Putamen (tissue), 1 donor: ENCODE data around the gene TAS1R1.
"Not testable (repeated sequence)": the region's sequence is repeated elsewhere in the genome, so short reads cannot be mapped to it uniquely, and the experiment has no call there.

Experiments
- DNase-seq: peaks from one replicate; pipeline ENCODE4 v3.0.0-alpha.2; 2016; ENCODE audit warnings: low spot score

The TAS1R1 gene

DNA sequence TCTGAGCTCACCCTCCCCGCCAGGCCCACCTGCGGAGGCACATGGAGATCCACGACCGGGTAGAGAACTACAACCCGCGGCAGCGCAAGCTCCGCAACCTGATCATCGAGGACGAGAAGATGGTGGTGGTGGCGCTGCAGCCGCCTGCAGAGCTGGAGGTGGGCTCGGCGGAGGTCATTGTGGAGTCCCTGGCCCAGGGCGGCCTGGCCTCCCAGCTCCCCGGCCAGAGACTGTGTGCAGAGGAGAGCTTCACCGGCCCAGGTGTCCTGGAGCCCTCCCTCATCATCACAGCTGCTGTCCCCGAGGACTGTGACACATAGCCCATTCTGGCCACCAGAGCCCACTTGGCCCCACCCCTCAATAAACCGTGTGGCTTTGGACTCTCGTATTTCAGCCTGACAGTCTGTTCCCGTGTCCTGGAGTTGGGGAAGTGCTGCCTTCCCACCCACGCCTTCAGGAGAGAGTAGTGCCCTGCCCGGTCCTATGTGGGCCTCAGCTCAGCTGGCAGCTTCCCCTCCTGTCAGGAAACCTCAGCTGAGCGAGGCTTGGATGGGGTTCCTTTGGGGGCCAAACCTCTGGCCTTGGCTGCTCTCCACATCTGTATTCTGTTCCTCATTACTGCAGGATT lies 33.9 kb downstream of the TAS1R1 start:
- DNase-seq, result no peak

DNA sequence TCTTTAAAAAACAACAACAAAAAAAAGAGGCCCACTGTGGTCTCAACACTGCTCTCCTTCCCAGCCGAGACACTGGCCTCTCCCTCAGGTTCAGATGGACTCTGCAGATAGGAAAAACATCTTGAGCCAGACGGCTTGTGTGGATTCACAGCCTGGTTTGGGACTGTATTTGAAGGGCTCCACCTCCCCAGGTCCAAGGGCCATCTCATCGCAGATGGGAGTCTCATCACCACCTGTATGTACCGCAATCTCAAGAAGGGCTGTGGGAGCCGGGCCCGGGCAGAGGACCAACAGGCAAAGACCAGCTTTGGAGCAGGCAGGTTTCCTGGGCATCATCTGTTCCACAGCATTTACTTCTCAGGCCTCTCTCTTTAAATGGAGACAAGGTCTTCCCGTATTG lies 34.9 kb downstream of the TAS1R1 start:
- DNase-seq, result no peak

DNA sequence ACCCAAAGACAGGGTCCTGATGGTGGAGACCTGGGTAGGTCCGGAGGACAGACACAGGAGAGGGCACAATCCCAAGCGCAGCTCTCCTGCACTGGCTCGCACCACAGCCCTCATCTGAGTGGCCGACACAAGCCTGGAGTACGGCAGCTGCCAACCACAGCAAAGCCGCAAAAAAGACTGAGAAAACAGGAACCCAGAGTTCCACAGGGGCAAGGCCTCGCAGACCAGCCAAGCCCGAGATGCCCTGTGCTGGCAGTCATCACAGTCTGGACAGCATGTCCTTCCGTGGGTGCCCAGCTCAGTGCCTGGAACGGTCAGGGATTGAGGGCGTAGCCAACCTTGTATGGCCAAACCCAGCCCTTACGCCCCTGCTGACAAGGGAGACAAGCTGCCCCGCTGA lies 36.1 kb downstream of the TAS1R1 start:
- DNase-seq, result no peak

DNA sequence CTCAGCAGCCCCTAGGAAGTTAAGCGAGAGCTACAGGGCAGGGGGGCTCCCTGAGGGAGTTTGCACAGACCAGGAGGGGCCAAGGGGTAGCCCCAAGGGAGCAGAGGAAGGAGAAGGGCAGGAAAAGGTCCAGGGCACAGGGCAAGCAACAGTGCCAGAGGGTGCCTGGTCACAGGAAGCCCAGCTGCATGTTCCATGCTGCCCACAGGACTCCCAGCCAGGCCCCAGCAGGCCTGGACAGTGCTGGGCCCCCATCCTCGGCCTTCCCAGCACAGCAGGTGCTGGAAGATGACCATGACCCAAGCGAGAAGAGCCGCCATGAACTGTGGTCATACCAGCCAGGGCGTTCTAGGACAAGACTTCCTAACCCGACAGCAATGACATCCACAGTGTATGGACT lies 36.5 kb downstream of the TAS1R1 start:
- no peak for DNase-seq

DNA sequence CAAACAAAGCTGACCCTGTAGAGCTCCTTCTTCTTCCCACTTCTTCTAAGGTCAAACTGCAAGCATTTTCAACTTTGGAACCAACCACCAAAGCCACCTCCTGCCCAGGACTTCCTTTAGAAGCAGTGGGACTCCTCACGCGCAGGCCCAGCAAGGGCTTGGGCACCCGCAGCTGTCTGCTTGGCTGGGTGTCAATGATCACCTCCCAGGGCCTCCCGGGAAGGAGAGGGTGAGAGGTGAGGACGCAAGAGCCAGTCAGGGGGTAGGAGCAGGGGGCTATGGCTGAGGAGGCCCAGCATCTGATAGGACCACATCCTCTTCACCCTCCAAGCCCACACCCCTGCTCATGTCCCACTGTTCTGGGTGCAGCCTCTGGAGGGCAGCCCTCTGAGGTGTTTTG lies 37.3 kb downstream of the TAS1R1 start:
- no peak for DNase-seq

DNA sequence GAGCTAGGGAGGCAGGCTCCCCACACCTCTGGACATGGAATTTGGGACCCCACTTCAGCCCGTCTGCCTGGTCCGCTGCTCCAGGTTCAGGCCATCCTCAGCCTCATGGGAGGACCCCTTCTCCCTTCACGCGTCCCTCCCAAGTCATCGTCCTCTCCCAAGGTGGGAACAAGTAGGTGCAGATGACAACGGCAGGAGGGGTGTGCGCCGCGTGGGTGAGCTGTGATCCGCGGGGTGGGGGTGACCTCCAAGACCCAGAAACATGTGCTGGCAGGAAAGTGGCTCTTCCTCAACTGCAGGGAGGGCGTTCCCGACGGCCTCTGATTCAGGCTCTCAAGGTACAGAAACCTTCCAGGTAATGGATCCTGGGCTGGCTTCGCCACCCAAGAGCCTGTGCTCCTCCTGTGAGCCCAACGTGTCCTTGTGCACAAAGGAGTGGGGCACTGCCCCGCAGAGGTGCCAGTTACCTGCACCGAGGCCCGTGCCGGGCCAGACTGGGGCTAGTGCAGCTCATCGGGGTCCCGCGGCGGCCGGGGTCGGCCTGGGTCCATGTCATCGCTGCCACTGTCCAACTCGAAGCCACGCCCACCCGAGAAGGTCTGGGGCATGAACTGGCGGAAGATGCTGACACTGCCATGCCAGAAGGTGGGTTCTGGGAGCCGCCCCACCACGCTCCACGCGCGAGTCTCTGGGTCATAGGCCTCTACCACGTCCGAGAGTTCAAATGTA lies 37.9 kb downstream of the TAS1R1 start:
- no peak for DNase-seq

DNA sequence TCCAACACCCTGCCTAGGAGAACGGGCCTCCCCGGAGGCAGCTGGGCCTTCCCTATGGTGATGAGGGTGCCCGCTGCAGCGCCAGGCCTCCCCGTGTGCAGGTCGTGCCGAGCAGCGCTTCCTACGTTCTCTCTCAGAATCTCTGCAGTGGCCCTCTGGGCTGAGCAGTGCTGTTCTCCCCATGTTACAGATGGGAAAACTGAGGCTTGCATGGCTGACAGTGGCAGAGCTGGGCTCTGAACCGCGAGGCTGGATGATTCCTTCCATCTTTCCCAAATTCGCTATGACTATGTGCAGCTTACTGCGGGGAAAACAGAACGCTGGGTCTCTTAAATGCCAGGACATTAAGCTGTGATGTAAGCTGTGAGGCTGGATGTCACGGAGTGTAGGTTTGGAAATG lies 38.7 kb downstream of the TAS1R1 start:
- no peak for DNase-seq

DNA sequence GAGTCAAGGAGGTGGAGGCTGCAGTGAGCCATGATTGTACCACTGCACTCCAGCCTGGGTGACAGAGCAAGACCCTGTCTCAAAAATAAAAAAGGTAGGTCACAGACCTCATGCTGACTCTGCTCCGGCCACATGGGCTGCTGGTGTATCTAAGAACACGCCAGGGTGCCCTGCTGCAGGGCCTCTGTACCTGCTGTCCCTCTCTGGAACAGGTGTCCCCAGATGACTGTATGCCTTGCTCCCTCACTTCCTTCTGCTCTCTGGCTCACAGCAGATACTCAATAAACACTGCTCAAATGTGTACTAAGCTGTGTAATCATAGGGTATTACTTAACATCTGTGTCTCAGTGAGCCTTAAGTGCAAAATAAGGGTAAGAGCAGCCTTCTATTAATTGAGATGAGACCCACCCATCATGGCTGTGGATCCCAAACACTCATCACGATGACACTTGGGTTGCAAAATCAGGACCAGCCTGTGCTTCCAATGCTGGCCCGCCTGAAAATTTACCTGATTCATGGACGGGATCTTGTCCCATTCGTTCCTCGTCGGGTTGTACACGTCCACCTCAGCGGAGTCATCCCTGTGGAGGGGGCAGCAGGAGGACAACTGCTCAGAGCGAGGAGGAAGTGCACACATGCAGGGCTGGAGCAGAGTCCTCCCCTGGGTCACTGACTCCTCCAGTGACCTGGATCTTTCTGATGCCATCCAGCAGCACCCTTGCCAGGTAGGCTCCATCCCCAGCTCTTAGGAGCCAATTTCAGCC lies 40.1 kb downstream of the TAS1R1 start:
- DNase-seq, result no peak

DNA sequence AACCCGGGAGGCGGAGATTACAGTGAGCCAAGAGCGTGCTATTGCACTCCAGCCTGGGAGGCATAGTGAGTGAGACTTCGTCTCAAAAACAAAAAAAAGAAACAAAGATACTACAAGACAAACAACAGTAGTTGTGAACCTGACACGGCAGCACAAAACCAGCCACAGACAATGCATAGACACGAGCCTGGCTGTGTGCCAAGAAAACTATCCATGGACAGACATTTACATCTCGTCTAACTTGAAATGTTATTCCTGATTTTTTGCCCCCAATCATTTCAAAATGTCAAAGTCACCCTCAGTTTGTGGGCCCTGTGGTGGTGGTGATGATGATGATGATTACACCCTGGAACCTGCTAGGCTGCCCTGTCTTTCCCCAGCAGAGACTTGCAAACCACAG lies 41.2 kb downstream of the TAS1R1 start:
- no peak for DNase-seq

DNA sequence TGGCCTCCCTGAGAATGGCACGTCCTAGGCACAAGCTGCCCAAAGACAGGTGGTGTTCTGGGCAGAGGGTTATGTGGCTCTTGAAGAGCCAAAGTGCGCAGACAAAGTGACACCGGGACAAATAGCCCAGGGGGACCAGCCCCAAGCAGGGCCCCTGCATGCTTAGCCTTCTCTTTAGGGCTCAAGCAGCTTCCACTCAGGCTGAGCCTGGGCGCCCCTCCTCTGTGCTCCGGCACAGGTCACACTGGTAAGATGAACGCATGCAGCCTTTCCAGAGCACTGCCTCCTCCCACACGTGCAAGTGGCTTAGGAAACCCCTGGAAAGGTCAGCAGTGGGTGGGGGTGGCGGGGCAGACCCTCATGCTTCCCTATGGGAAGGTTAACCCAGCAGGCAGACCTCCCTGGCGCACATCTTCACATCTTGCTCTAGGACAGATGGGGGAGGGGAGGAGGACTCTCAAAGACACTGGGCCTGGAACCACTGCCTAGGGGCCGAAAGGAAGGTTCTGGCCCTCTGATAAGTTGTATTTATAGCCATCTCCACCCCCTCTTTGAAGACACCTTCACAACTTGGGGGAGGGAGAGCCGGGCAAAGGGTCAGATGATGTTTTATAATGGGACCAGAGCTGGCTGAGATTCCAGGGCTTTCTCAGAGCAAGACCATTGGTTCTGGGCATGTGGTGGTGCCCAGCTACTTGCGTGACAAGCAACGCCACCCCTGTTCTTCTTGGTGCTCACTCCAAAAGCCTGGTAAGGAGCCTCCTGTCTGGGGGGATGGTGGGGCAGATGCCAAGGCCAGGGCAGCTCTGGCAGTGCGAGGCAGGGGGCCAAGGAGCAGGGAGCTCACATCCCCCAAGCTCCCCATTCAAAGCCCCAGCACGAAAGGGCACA lies 42.0 kb downstream of the TAS1R1 start:
- no peak for DNase-seq

DNA sequence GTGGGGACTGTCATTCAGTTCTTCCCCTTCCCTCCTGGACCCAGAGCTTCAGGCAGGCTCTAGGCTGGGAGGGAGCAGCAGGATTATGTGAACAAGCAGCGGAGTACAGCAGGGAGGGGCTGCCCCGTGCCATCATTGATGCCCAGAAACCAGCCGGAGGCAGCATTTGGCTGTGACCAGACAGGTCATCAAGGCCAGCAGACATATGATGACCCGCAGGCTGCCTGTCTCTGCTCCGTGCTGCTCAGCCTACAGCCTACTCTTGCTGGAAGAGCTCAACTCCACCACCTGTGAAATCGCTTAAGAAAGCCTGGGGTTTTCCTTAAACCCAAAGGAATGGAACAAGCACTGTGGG lies 42.6 kb downstream of the TAS1R1 start:
- DNase-seq, result no peak

DNA sequence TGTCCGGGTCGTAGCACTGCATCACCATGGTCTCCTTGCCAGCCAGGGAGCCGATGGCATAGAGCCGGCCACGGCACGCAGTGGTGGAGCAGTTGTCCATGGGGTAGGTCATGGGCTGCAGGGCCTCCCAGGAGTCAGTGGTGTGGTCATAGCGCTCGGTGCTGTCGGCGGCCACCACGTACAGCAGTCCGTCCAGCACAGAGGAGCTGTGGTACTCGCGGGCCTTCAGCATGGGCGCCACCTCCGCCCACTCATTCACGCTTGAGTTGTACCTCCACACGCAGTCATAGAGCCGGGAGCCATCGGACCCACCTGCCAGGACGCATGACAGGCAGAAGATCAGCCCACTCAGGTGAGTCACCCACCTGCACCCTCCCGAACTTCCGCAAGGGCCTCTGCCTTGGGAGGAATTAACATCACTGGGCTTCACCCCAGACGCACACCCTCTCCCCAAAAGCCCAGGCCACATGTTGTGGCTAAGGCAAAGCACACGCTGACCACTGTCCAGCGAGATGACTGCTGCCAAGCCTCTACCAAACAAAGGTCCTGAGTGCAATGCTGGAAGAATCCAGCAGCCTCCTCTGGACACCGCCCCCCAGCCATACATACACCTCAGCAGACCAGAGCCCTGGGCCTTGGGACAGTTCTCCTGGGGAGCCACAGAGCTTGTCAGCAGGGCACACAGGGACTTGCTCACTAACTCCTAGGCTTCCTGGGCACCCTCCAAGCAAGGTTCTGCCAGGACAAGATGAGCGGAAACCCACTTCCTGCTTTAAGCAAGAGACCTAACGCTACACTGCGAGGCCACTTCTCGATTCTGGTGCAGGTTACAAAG lies 44.3 kb downstream of the TAS1R1 start:
- no peak for DNase-seq

DNA sequence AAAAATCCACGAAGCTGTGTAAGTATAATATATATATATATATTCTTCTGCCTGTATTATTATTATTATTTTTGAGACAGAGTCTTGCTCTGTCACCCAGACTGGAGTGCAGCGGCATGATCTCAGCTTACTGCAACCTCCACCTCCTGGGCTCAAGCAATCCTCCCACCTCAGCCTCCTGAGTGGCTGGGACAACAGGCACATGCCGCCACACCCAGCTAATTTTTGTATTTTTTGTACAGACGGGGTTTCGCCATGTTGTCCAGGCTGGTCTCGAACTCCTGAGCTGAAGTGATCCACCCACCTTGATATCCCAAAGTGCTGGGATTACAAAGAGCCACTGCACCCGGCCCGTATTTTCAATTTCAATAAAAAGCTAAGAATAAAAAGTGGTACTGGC lies 44.9 kb downstream of the TAS1R1 start:
- not testable (repeated sequence) for DNase-seq

DNA sequence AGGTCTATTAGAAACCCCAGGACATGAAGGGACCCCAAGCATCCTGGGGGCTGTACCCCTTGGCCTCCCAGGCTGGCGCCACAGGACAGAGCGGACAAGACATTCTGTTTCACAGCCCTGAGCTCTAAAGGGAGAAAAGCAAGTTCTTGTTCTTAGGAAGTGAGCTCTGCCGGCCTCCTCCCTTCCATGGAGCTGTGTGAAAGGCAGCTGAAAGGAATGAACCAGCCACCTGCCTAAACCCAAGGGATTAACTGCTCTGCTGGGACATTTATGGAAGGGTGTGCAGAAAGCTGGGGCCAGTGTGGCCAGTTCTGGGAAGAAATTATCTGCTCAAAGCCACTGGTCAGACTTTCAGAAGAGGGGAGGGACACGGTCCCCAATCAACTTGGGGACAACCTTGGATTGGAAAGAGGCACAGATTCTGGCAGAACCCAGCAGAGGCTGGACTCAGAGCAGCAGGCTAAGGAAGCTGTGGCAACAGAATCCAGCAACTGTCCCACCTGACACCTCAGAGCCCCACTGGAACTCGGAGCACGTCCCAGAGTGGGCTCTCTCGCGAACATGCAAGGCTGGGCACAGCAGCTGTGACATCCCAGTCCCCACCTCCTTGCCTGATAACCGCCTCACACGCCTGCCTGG lies 45.4 kb downstream of the TAS1R1 start:
- no peak for DNase-seq

DNA sequence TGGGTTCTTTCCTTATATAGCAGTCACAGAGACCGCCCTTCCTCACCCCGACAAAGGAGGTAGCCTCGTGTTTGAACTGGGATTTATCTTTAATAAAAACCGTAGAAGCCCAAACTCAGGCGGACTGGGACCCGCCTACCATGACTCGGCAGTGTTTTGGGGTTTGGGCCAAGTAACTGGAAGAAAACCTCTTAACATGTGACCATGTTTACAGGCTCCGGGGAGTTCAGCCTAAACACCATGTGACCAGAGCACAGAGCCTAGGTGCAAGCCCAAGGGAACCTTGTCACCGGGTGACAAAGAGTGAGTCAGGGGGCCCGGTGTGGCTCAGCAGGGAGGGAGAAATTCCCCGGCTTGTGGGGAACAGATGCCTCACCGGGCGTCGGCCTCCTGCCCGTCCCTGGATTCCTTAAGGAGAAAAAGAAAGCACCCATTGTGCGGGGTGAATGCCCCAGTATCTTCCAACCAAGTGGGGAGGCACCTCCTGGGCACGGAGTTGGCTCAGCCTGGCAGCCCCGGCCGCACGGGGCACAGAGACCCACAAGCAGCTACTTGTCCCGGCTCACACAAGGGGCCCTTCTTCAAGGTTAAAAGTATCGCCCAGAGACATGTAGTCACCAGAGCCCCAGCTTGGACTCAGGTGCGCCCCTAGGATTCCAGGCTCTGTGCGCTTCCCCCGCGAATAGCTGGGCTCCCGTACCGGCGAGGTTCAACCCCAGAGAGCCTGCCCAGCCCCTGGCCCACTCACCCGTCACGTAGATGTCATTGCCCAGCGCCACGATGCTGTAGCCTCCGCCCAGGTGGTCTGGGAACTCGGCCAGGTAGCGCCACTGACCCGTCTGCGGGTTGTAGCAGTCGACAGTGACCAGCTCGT lies 46.2 kb downstream of the TAS1R1 start:
- DNase-seq, result peak; percentile 78

DNA sequence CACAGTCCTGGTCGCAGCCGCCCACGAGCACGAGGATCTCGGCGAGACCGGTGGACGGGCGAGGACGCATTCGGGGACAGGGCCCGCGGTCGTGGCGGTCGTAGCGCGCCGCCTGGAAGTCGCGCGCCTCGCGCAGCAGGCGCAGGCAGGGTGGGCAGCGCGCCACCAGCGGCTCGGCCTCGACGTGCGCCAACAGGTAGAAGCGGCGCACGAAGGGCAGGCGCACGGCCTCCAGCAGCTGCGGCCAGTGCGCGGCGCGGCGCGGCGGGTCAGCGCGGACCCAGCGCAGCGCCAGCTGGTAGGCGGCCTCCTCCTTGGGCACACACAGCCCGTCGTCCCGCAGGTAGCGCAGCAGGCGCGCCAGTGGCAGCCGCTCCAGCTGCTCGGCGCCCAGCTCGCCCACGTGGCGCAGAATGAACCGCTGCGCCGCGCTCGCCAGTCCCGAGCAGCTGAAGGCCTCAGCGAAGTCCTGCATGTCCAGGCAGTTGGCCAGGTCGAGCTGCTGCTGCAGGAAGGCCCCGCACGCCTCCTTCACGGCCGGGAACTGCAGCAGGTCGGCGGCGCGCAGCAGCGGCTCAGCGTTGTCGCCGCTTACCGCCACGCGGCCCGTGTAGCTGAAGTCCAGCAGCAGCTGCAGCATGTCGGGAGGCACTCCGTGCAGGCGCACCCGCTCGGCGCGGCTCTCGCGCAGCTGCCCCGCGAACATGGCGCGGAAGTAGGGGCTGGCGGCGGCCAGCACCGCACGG lies 47.0 kb downstream of the TAS1R1 start:
- DNase-seq, result no peak

DNA sequence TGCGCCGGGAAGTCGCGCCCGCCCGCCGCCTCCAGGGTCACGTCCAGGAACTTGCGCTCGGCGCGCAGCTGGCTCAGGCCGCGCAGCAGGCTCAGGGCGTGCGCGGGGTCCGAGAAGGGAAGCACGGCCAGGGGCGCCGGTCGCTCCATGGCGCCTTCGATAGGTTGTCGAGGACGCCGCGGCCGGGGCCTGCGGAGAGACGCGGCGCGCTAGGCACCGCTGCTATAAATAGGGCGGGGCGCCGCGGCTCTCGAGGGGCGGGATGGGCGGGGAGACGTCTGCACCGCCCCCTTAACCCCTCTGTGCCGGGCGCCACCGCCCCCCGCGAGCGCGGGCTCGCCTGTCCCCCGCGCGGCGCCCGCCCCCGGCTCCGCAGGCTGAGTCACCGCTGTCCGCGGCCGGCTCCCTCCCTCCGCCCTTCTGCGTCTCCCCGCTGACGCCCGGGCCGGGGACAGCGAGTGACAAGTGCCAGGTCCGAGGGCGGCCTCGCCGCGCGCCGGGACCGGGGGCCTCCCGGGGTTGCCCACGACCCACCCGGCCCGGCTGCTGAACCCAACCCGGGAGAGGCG lies 47.6 kb downstream of the TAS1R1 start, which contains the start of gene KLHL21:
TSS of gene KLHL21 (minus strand) at position 201 of the 569 bp plus-strand sequence. CDS start at position 149, 52 bp downstream.
- peak; percentile 92 for DNase-seq

DNA sequence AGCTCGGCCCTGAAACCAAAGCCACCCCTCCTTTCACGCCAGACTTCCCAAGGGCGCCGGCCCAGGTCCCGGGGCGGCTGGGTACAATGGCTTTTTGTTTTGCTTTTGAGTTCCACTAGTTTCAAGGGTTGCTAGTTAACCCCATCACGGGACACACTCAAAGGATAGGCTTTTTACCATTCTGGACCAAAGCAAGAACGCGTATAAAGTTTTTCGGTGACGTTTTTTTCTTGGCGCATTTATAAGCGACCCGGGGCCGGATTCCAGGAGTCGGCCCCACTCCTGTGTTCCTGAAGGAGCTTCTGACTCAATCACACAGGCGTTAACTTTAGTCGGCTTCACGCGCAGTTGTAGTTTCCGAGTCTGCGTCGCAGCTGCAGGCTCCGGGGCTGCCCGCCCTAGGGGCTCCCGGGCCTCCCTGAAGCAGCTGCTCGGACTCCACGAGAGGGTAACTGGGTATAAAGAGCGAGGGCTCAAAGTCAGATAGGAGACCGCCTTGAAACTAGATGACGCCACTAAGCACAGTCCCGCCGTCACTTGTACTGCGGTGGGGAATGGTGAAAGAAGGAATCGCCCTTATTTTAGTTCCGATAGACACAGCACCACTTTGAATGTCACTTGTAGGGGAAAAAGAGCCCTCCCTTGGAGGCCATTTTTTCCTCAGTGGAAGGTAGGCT lies 48.3 kb downstream of the TAS1R1 start:
- DNase-seq, result peak; percentile 89
